Stimulated activated CD4-positive, alpha-beta T cell treated with anti-CD3 and anti-CD28 coated beads, TNF-alpha, amount 100 ng/mL, for 48 hours (primary cell): Measurements from ENCODE around the gene CAPZA2.
A peak's percentile ranks its signal among the peaks of the same experiment; 100 is the strongest.
"Not testable (repeated sequence)": the region's sequence is repeated elsewhere in the genome, so short reads cannot be mapped to it uniquely, and the experiment has no call there.

ENCODE experiments used
- DNase-seq, 3 donors: peaks; one replicate each; pipeline ENCODE4 v3.0.0-alpha.2; 2020; ENCODE audit warnings: low read depth in 3 of 3

Gene CAPZA2

GRCh38 chr7:116862234-116862950, at the start of gene CAPZA2:
Gene CAPZA2 (plus strand): TSS chr7:116862587. CDS start chr7:116862612, 25 bp downstream.
- DNase-seq: peak; percentile 89 to 93 (median 89)

GRCh38 chr7:116812860-116813259, 49.5 kb upstream of the CAPZA2 start:
- no peak for DNase-seq

GRCh38 chr7:116813371-116813770, 49.0 kb upstream of the CAPZA2 start:
- DNase-seq: not testable (repeated sequence)

- DNase-seq: no peak
Observed at GRCh38 chr7:116815041-116815440, 47.3 kb upstream of the CAPZA2 start.

- no peak for DNase-seq
Observed at GRCh38 chr7:116820149-116820548, 42.2 kb upstream of the CAPZA2 start.

- DNase-seq: not testable (repeated sequence)
Observed at GRCh38 chr7:116821647-116822046, 40.7 kb upstream of the CAPZA2 start.

GRCh38 chr7:116824449-116824848, 37.9 kb upstream of the CAPZA2 start:
- DNase-seq: no peak

- DNase-seq: no peak
Observed at GRCh38 chr7:116828281-116828680, 34.1 kb upstream of the CAPZA2 start.

- no peak for DNase-seq
Observed at GRCh38 chr7:116829041-116829440, 33.3 kb upstream of the CAPZA2 start.

- DNase-seq: no peak
Observed at GRCh38 chr7:116829493-116829892, 32.9 kb upstream of the CAPZA2 start.

- no peak for DNase-seq
Observed at GRCh38 chr7:116832692-116833091, 29.7 kb upstream of the CAPZA2 start.

GRCh38 chr7:116834815-116835504, 27.4 kb upstream of the CAPZA2 start:
- peak in 1 of 3 donors; percentile 1 for DNase-seq

- no peak for DNase-seq
Observed at GRCh38 chr7:116836048-116836447, 26.3 kb upstream of the CAPZA2 start.

GRCh38 chr7:116836911-116837310, 25.5 kb upstream of the CAPZA2 start:
- no peak for DNase-seq

GRCh38 chr7:116837586-116837985, 24.8 kb upstream of the CAPZA2 start:
- DNase-seq: no peak

GRCh38 chr7:116840256-116840655, 22.1 kb upstream of the CAPZA2 start:
- DNase-seq: no peak

- no peak for DNase-seq
Observed at GRCh38 chr7:116842371-116842770, 20.0 kb upstream of the CAPZA2 start.

- DNase-seq: no peak
Observed at GRCh38 chr7:116843378-116843777, 19.0 kb upstream of the CAPZA2 start.

- DNase-seq: no peak
Observed at GRCh38 chr7:116851175-116851574, 11.2 kb upstream of the CAPZA2 start.

- DNase-seq: no peak
Observed at GRCh38 chr7:116851671-116852070, 10.7 kb upstream of the CAPZA2 start.

- no peak for DNase-seq
Observed at GRCh38 chr7:116854132-116854531, 8.3 kb upstream of the CAPZA2 start.

GRCh38 chr7:116857052-116857451, 5.3 kb upstream of the CAPZA2 start:
- DNase-seq: no peak

- DNase-seq: no peak
Observed at GRCh38 chr7:116859323-116859722, 3.1 kb upstream of the CAPZA2 start.
